ENCODE measurements around the gene DNPH1. TPM values are rescaled to one million over a fixed set of nuclear protein-coding genes. Genes with fewer than 3 reads are reported as not detected.

DNPH1 gene
- total RNA-seq, 1 donor from 2014 or later: 52.3 TPM

GRCh38 chr6:43186019-43186418 is 43.3 kb downstream of the DNPH1 start:
- Mint-ChIP-seq H3K4me1 (ENCODE audit: unreplicated experiment) (peaks cover 20% of the 10 kb centered on the region), H3K27me3 (no peaks in the 10 kb centered on the region), H3K9me3 (no peaks in the 10 kb centered on the region), H3K36me3 (peaks cover 9% of the 10 kb centered on the region), H3K4me3 (no peak overlapping the region), H3K27ac (no peak overlapping the region)
- DNase-seq (ENCODE audit: extremely low spot score, unreplicated experiment): no peak
- TF ChIP-seq CTCF (conservative IDR thresholded peaks at IDR 0.05): no peak

- TF ChIP-seq CTCF (conservative IDR thresholded peaks at IDR 0.05): no peak
- Mint-ChIP-seq H3K27ac (no peak overlapping the region), H3K9me3 (no peaks in the 10 kb centered on the region), H3K4me3 (no peak overlapping the region), H3K27me3 (no peaks in the 10 kb centered on the region), H3K36me3 (peaks cover 9% of the 10 kb centered on the region), H3K4me1 (ENCODE audit: unreplicated experiment) (peaks cover 22% of the 10 kb centered on the region)
- no peak for DNase-seq (ENCODE audit: extremely low spot score, unreplicated experiment)
Observed at GRCh38 chr6:43185391-43185985, 43.8 kb downstream of the DNPH1 start.

- DNase-seq (ENCODE audit: extremely low spot score, unreplicated experiment): no peak
- no peaks in the 10 kb centered on the region for H3K27me3 Mint-ChIP-seq
- peaks cover 9% of the 10 kb centered on the region for H3K36me3 Mint-ChIP-seq
- peaks cover 22% of the 10 kb centered on the region for H3K4me1 Mint-ChIP-seq (ENCODE audit: unreplicated experiment)
- H3K4me3 Mint-ChIP-seq: no peak overlapping the region
- H3K9me3 Mint-ChIP-seq: no peaks in the 10 kb centered on the region
- TF ChIP-seq CTCF (conservative IDR thresholded peaks at IDR 0.05): no peak
- no peak overlapping the region for H3K27ac Mint-ChIP-seq
Observed at GRCh38 chr6:43184268-43184985, 44.9 kb downstream of the DNPH1 start.

- H3K4me1 Mint-ChIP-seq (ENCODE audit: unreplicated experiment): peaks cover 22% of the 10 kb centered on the region
- H3K36me3 Mint-ChIP-seq: peaks cover 12% of the 10 kb centered on the region
- no peak for DNase-seq (ENCODE audit: extremely low spot score, unreplicated experiment)
- no peak for TF ChIP-seq CTCF (conservative IDR thresholded peaks at IDR 0.05)
- peak overlapping the region; percentile 76 for H3K27ac Mint-ChIP-seq
- H3K4me3 Mint-ChIP-seq: peak overlapping the region; percentile 94
- H3K27me3 Mint-ChIP-seq: no peaks in the 10 kb centered on the region
- no peaks in the 10 kb centered on the region for H3K9me3 Mint-ChIP-seq
Observed at GRCh38 chr6:43183441-43183840, 45.8 kb downstream of the DNPH1 start.

- Mint-ChIP-seq H3K36me3 (peaks cover 18% of the 10 kb centered on the region), H3K4me3 (peak within 1 kb of the TSS; percentile 94), H3K4me1 (ENCODE audit: unreplicated experiment) (peaks cover 22% of the 10 kb centered on the region), H3K9me3 (no peaks in the 10 kb centered on the region), H3K27ac (peak within 1 kb of the TSS; percentile 86), H3K27me3 (no peaks in the 10 kb centered on the region)
- DNase-seq (ENCODE audit: extremely low spot score, unreplicated experiment): peak; percentile 79
- TF ChIP-seq CTCF (conservative IDR thresholded peaks at IDR 0.05): no peak
Observed at GRCh38 chr6:43181942-43182860, 47.1 kb downstream of the DNPH1 start, which contains the start of gene CUL9. Gene CUL9, plus strand, starts transcription at chr6:43182196. Its CDS starts 2,115 bp downstream, at chr6:43184311.
